Endothelial cell of umbilical vein (primary cell): ENCODE results near the gene PTOV1. TPM values are rescaled to one million over a fixed set of nuclear protein-coding genes. Genes with fewer than 3 reads are reported as not detected.

Experiments used
- BruUV-seq: library from RNA; stranded (reverse); fragments of 400-500 nt; replicated peaks from 2 replicates; lab custom pipeline; 2021; lab: Mats Ljungman, UMichigan
- CTCF ChIA-PET: fragments of 300-600, 350-600 bp; sonication (Branson Sonifier 250); formaldehyde crosslinking; loops from one replicate; lab custom pipeline; 2021; ENCODE audit warnings: antibody characterized with exemption, inconsistent platforms; lab: Charles Lee
- POLR2A ChIA-PET: fragments of 300-600, 350-600 bp; sonication (Branson Sonifier 250); formaldehyde crosslinking; loops from one replicate; lab custom pipeline; 2021; ENCODE audit warnings: antibody characterized with exemption, inconsistent platforms; lab: Charles Lee
- DNase-seq: peaks from one replicate; pipeline ENCODE4 v3.0.0-alpha.2; 2011; ENCODE audit warnings: low read depth, low spot score
- FAIRE-seq: peaks from 2 replicates; lab custom pipeline; 2011; peaks lifted over from hg19 to GRCh38; lab: Jason Lieb, UNC
- H2AFZ ChIP-seq: 2 replicates; pipeline ENCODE4 v1.6.0; 2012; ENCODE audit warnings: low read depth, low read length, control low read depth, inconsistent platforms
- H3K27ac ChIP-seq: 2 replicates; pipeline ENCODE4 v1.5.1; 2011; ENCODE audit warnings: low read depth, mild to moderate bottlenecking, control low read depth, low read length, moderate library complexity; ENCODE audit not compliant: insufficient read depth
- H3K27me3 ChIP-seq, 2 experiments: 2 replicates each; pipeline versions ENCODE4 v1.6.0 to v1.6.1; 2011; ENCODE audit warnings: low read length in 2 of 2, mixed read lengths in 1 of 2; ENCODE audit not compliant: control insufficient read depth in 2 of 2, insufficient read depth in 2 of 2
- H3K36me3 ChIP-seq, 2 experiments: 2 replicates in 1 of 2; 3 replicates in 1 of 2; pipeline ENCODE4 v1.5.1; 2011; ENCODE audit warnings: low read length in 2 of 2, mild to moderate bottlenecking in 1 of 2, moderate library complexity in 1 of 2; ENCODE audit not compliant: control insufficient read depth in 2 of 2, insufficient read depth in 2 of 2; ENCODE audit errors: extremely low read depth in 1 of 2
- H3K4me1 ChIP-seq: 3 replicates; pipeline ENCODE4 v1.5.1; 2011; ENCODE audit warnings: mild to moderate bottlenecking, low read length; ENCODE audit not compliant: control insufficient read depth, insufficient read depth; ENCODE audit errors: extremely low read depth
- H3K4me2 ChIP-seq: 2 replicates; pipeline ENCODE4 v1.6.1; 2011; ENCODE audit warnings: low read length, control low read depth, mixed read lengths; ENCODE audit not compliant: insufficient read depth
- H3K4me3 ChIP-seq, 3 experiments: fragments of 200-600 bp in 1 of 3; sonication (generic), shearing (Covaris generic) in 1 of 3; replicated peaks in 1 of 3; 2 replicates each; pipeline ENCODE4 v1.5.1; 2011 to 2016; ENCODE audit warnings: control low read depth in 3 of 3, low read length in 3 of 3, mild to moderate bottlenecking in 2 of 3, inconsistent platforms in 1 of 3, low read depth in 1 of 3, moderate library complexity in 1 of 3; ENCODE audit not compliant: insufficient read depth in 1 of 3
- H3K79me2 ChIP-seq: 2 replicates; pipeline ENCODE4 v1.6.0; 2012; ENCODE audit warnings: low read length, inconsistent platforms; ENCODE audit not compliant: control insufficient read depth, insufficient read depth
- H3K9ac ChIP-seq: replicated peaks from 2 replicates; pipeline ENCODE3; 2011; ENCODE audit warnings: low read length, control low read depth; ENCODE audit not compliant: insufficient read depth; ENCODE audit errors: extremely low read depth
- H3K9me1 ChIP-seq: replicated peaks from 3 replicates; pipeline ENCODE4 v1.6.0; 2011; ENCODE audit warnings: mild to moderate bottlenecking, low read length; ENCODE audit not compliant: control insufficient read depth, insufficient read depth; ENCODE audit errors: extremely low read depth
- H3K9me3 ChIP-seq: replicated peaks from 2 replicates; pipeline ENCODE4 v1.5.1; 2012; ENCODE audit warnings: low read length, inconsistent platforms; ENCODE audit not compliant: control insufficient read depth, insufficient read depth
- H4K20me1 ChIP-seq: replicated peaks from 2 replicates; pipeline ENCODE3; 2011; ENCODE audit warnings: mild to moderate bottlenecking, low read length; ENCODE audit not compliant: control insufficient read depth, insufficient read depth; ENCODE audit errors: extremely low read depth
- EZH2 ChIP-seq: IDR thresholded peaks from 2 replicates; pipeline ENCODE4 v1.6.1; 2012; ENCODE audit warnings: borderline replicate concordance, low read depth, mild to moderate bottlenecking, moderate library complexity, low read length, inconsistent platforms; ENCODE audit not compliant: severe bottlenecking
- FOS ChIP-seq: IDR thresholded peaks from 2 replicates; pipeline ENCODE4 v1.6.1; 2011; ENCODE audit warnings: mild to moderate bottlenecking, low read length, moderate library complexity, borderline replicate concordance; ENCODE audit not compliant: insufficient read depth
- GATA2 ChIP-seq: IDR thresholded peaks from 2 replicates; pipeline ENCODE4 v1.7.0; 2011; ENCODE audit warnings: low read depth, mild to moderate bottlenecking, moderate library complexity, mixed read lengths, low read length; ENCODE audit not compliant: insufficient read length, insufficient read depth
- POLR2A ChIP-seq: IDR thresholded peaks from 2 replicates; pipeline ENCODE4 v1.6.1; 2012; ENCODE audit warnings: low read depth, mild to moderate bottlenecking, control low read depth, low read length
- POLR2AphosphoS5 ChIP-seq: IDR thresholded peaks from 2 replicates; pipeline ENCODE4 v1.6.1; 2012; ENCODE audit warnings: low read depth, mild to moderate bottlenecking, control low read depth, low read length, moderate library complexity; ENCODE audit not compliant: insufficient read depth
- dilution Hi-C: fragments of 300-500 bp; cut with MboI; formaldehyde crosslinking; loops from one replicate; pipeline ENCODE4 v1.15.0; 2019; ENCODE audit warnings: low sequenced_read_pairs; ENCODE audit not compliant: extremely low pct_ligation_motif_present
- intact Hi-C: fragments of 100-400 bp; cut with micrococcal nuclease; formaldehyde crosslinking; loops from one replicate; pipeline ENCODE4 v1.10.0; 2022
- polyA plus RNA-seq, 4 experiments: library from polyadenylated mRNA; depleted of rRNA in 3 of 4; stranded (reverse) in 3 of 4; unstranded in 1 of 4; fragments of >200 nt; gene quantifications; 2 replicates each; pipeline versions ENCODE4 v1.2.1 to v1.2.3, GENCODE V29; 2011 to 2012; ENCODE audit warnings: missing spikeins in 1 of 4
- total RNA-seq: library from RNA; stranded (reverse); gene quantifications from 2 replicates; pipeline ENCODE4 v1.2.3, GENCODE V29; 2021
- TF ChIP-seq, protein P1 (sequence below), 2 donors: IDR thresholded peaks; 1 replicate in 1 of 2; 2 replicates in 1 of 2; pipeline ENCODE4 v1.5.1; 2011; ENCODE audit warnings: low read length in 2 of 2, mild to moderate bottlenecking in 2 of 2, moderate library complexity in 2 of 2, control low read depth in 1 of 2, inconsistent platforms in 1 of 2, low read depth in 1 of 2; ENCODE audit not compliant: insufficient read depth in 1 of 2; ENCODE audit errors: extremely low read depth in 1 of 2
- TF ChIP-seq, protein P2 (sequence below): IDR thresholded peaks from 2 replicates; pipeline ENCODE4 v1.6.1; 2011; ENCODE audit not compliant: insufficient read depth, insufficient read length

The PTOV1 gene
- total and polyA plus RNA-seq, 2 donors (not counting 3 experiments of a cell fraction or from before 2014, with no cell fraction given): 116 to 184 TPM

DNA sequence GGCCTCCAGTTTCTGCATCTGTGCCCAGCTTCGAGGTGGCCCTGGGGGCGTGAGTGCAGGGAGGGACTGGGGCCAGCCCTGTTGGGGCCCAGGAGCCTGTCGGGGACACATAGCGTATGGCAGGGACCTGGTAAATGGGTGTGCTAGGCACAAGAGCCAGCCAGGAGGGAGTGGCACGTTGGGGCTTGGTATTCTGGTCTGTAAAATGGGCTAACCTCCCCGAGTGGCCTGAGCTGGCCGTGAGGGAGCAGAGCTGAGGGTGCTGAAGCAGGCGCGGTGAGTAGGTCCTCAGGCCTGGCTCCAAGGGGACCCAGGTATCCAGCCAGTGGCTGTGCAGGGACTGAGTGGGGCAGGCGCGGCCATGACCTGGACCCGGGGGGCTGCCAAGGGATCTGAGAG is 4.3 kb downstream of the PTOV1 start:
- no peaks in the 10 kb centered on the region for H4K20me1 ChIP-seq
- no TSS peak for BruUV-seq
- no peaks in the 10 kb centered on the region for H3K9me1 ChIP-seq
- dilution Hi-C loops (no loop called here), intact Hi-C loops (no loop called here)
- TF ChIP-seq POLR2A: no peak
- TF ChIP-seq, protein P1, sequence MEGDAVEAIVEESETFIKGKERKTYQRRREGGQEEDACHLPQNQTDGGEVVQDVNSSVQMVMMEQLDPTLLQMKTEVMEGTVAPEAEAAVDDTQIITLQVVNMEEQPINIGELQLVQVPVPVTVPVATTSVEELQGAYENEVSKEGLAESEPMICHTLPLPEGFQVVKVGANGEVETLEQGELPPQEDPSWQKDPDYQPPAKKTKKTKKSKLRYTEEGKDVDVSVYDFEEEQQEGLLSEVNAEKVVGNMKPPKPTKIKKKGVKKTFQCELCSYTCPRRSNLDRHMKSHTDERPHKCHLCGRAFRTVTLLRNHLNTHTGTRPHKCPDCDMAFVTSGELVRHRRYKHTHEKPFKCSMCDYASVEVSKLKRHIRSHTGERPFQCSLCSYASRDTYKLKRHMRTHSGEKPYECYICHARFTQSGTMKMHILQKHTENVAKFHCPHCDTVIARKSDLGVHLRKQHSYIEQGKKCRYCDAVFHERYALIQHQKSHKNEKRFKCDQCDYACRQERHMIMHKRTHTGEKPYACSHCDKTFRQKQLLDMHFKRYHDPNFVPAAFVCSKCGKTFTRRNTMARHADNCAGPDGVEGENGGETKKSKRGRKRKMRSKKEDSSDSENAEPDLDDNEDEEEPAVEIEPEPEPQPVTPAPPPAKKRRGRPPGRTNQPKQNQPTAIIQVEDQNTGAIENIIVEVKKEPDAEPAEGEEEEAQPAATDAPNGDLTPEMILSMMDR (IDR thresholded peaks at IDR 0.05; ENCODE audit: extremely low read depth in 1 of 2, insufficient read depth in 1 of 2, low read depth in 1 of 2, low read length in 2 of 2): no peak
- TF ChIP-seq, protein P2, sequence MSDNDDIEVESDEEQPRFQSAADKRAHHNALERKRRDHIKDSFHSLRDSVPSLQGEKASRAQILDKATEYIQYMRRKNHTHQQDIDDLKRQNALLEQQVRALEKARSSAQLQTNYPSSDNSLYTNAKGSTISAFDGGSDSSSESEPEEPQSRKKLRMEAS: no peak
- no peak for TF ChIP-seq EZH2
- no peak for TF ChIP-seq GATA2
- TF ChIP-seq FOS: no peak
- TF ChIP-seq POLR2AphosphoS5: no peak
- H3K4me3 ChIP-seq: no peak overlapping the region
- no peak overlapping the region for H3K4me2 ChIP-seq
- H3K9ac ChIP-seq: no peak overlapping the region
- no peak overlapping the region for H2AFZ ChIP-seq
- no peaks in the 10 kb centered on the region for H3K9me3 ChIP-seq
- H3K4me1 ChIP-seq: peaks cover 26% of the 10 kb centered on the region
- DNase-seq (no peak), FAIRE-seq (no peak)
- ChIA-PET POLR2A (no interaction called here), CTCF (no interaction called here)
- H3K27me3 ChIP-seq: no peaks in the 10 kb centered on the region
- H3K36me3 ChIP-seq: peaks cover 2 to 43% of the 10 kb centered on the region in 2 experiments
- peaks cover 25% of the 10 kb centered on the region for H3K79me2 ChIP-seq
- H3K27ac ChIP-seq: no peak overlapping the region
